ENCODE data around the gene PGLYRP2. TPM values are rescaled to one million over a fixed set of nuclear protein-coding genes. Genes with fewer than 3 reads are reported as not detected.

The PGLYRP2 gene
- total RNA-seq, 4 donors from 2014 or later = 0.23 to 0.80 (median 0.37) TPM; not detected in 1

- DNase-seq (ENCODE audit: low spot score in 2 of 2) = peak; percentile 80 to 96
- intact Hi-C loops (cut with DNase I; ENCODE audit: low total_unique reads) = no loop called here
- WGBS, 2 donors = 0 to 1% methylated on average over 41 to 46 of the region's 75 CpGs
- H3K4me3 ChIP-seq (ENCODE audit: low read depth, poor library complexity, severe bottlenecking) = peak overlapping the region; percentile 69
- TF ChIP-seq CTCF (IDR thresholded peaks at IDR 0.05) = no peak
- no peak for TF ChIP-seq POLR2A (IDR thresholded peaks at IDR 0.05)
These were observed 46.4 kb downstream of the PGLYRP2 start for GRCh38 chr19:15432629-15433518.

- intact Hi-C loops (cut with DNase I; ENCODE audit: low total_unique reads) = no loop called here
- peak overlapping the region; percentile 82 for H3K4me3 ChIP-seq (ENCODE audit: low read depth, poor library complexity, severe bottlenecking)
- TF ChIP-seq CTCF (IDR thresholded peaks at IDR 0.05) (no peak), POLR2A (IDR thresholded peaks at IDR 0.05) (no peak)
- 1% methylated on average over 18 to 26 of the region's 44 CpGs for WGBS, 2 donors
- no peak for DNase-seq (ENCODE audit: low spot score in 2 of 2)
These were observed 47.2 kb downstream of the PGLYRP2 start for GRCh38 chr19:15432018-15432494.

GRCh38 chr19:15431396-15432017 is 47.8 kb downstream of the PGLYRP2 start:
- DNase-seq (ENCODE audit: low spot score in 2 of 2) = no peak
- TF ChIP-seq CTCF (IDR thresholded peaks at IDR 0.05) (no peak), POLR2A (IDR thresholded peaks at IDR 0.05) (no peak)
- intact Hi-C loops (cut with DNase I; ENCODE audit: low total_unique reads) = no loop called here
- 6 to 13% methylated on average over 7 of the region's 7 CpGs for WGBS, 2 donors
- peak overlapping the region; percentile 82 for H3K4me3 ChIP-seq (ENCODE audit: low read depth, poor library complexity, severe bottlenecking)

DNA sequence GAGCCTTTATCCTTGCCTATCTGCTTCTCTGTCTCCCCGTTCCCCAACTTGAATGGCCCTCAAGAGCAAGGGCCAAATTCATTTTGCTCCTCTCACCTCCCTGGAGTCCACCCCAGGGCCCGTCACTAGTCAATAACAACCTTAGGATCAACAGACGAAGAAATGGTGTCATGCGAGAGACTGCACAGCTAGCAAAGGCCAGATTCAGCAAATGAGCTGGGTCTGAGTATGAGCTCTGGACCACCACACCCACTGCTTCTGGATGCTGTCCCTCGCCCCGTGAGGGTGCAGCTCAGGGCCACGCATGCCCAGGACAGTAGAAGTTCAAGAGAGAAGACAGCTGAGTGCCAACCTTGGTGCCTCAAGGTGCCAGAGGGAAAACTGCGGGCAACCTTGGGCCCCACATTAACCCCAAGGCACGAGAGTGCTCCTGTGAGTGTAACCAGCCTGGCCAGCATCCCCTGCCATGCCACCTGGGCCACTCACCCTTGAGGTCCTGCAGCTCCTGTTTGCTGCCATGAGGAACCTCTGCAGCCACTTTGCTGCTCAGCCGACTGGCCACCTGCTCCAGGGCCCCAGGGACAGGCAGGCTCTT is 48.7 kb downstream of the PGLYRP2 start:
- DNase-seq (ENCODE audit: low spot score in 2 of 2) = no peak
- H3K4me3 ChIP-seq (ENCODE audit: low read depth, poor library complexity, severe bottlenecking) = no peak overlapping the region
- intact Hi-C loops (cut with DNase I; ENCODE audit: low total_unique reads) = no loop called here
- WGBS, 2 donors = 43 to 44% methylated on average over 10 of the region's 10 CpGs
- TF ChIP-seq CTCF (IDR thresholded peaks at IDR 0.05) (no peak), POLR2A (IDR thresholded peaks at IDR 0.05) (no peak)

GRCh38 chr19:15429825-15430467 is 49.4 kb downstream of the PGLYRP2 start:
- intact Hi-C loops (cut with DNase I; ENCODE audit: low total_unique reads) = no loop called here
- H3K4me3 ChIP-seq (ENCODE audit: low read depth, poor library complexity, severe bottlenecking) = no peak overlapping the region
- whole genome bisulfite sequencing, 2 donors = 84 to 90% methylated on average over 23 to 24 of the region's 24 CpGs
- TF ChIP-seq POLR2A (IDR thresholded peaks at IDR 0.05) = no peak
- TF ChIP-seq CTCF (IDR thresholded peaks at IDR 0.05) = no peak
- no peak for DNase-seq (ENCODE audit: low spot score in 2 of 2)

All from lower leg skin (tissue), 4 donors.